Vagina (tissue), 2 donors: ENCODE data around the gene TNRC6B. TPM values are rescaled to one million over a fixed set of nuclear protein-coding genes. Genes with fewer than 3 reads are reported as not detected.
"Not testable (repeated sequence)": the region's sequence is repeated elsewhere in the genome, so short reads cannot be mapped to it uniquely, and the experiment has no call there.

Source experiments
- DNase-seq, 2 donors: peaks; one replicate each; pipeline ENCODE4 v3.0.0-alpha.2; 2017; ENCODE audit errors: extremely low spot score in 2 of 2
- H3K27ac ChIP-seq: fragments of 200-600 bp; sonication (generic); one replicate; pipeline ENCODE4 v1.5.1; 2019
- H3K27me3 ChIP-seq: fragments of 200-600 bp; sonication (generic); one replicate; pipeline ENCODE4 v1.5.1; 2019
- H3K36me3 ChIP-seq, 2 donors: fragments of 200-600 bp; sonication (generic); one replicate each; pipeline ENCODE4 v1.5.1; 2017 to 2019
- H3K4me1 ChIP-seq: fragments of 200-600 bp; sonication (generic); one replicate; pipeline ENCODE4 v1.5.1; 2019
- H3K4me3 ChIP-seq, 2 donors: fragments of 200-600 bp; sonication (generic); 1 replicate in 1 of 2; 2 replicates in 1 of 2; pipeline ENCODE4 v1.5.1; 2016 to 2019
- H3K9me3 ChIP-seq: fragments of 200-600 bp; sonication (generic); one replicate; pipeline ENCODE4 v1.5.1; 2019
- POLR2A ChIP-seq, 2 donors: fragments of 450-650 bp; IDR thresholded peaks; one replicate each; pipeline ENCODE4 v1.6.1; 2017; ENCODE audit warnings: antibody characterized with exemption in 2 of 2, mild to moderate bottlenecking in 2 of 2, moderate library complexity in 2 of 2
- POLR2AphosphoS5 ChIP-seq, 2 donors: sonication (generic); formaldehyde crosslinking; IDR thresholded peaks; one replicate each; pipeline ENCODE4 v1.9.0; 2017; ENCODE audit warnings: antibody characterized with exemption in 2 of 2, mild to moderate bottlenecking in 2 of 2, low read depth in 1 of 2; ENCODE audit not compliant: insufficient read depth in 1 of 2
- intact Hi-C: fragments of 100-400 bp; cut with DNase I; formaldehyde crosslinking; loops from one replicate; pipeline ENCODE4 v1.15.1; 2023
- total RNA-seq: library from RNA; depleted of rRNA; stranded (reverse); fragments of >200 nt; gene quantifications from one replicate; pipeline ENCODE4 v1.2.3, GENCODE V29; 2016
- TF ChIP-seq, protein P1 (sequence below), 3 experiments: fragments of 450-650 bp in 2 of 3; fragments of 200-600 bp in 1 of 3; sonication (generic) in 1 of 3; IDR thresholded peaks; one replicate each; pipeline ENCODE4 v1.5.1; 2017 to 2019; ENCODE audit warnings: antibody characterized with exemption in 3 of 3, mild to moderate bottlenecking in 2 of 3, moderate library complexity in 2 of 3

Gene TNRC6B
- total RNA-seq, 1 donor from 2014 or later: 32.7 TPM

DNA sequence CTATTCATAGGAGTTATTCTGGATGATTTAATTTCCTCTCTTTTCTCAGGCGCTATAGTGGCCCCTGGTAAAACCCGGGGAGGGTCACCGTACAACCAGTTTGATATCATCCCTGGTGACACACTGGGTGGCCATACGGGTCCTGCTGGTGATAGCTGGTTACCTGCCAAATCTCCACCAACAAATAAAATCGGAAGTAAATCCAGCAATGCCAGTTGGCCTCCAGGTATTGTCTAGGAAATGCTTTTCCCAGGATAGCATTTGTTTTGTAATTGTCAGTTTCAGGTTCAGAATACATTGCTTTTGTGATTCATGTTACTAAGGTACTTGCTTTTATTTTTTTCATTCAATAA, 133.0 kb downstream of the TNRC6B start:
- peak overlapping the region; percentile 51 for H3K27ac ChIP-seq
- H3K4me1 ChIP-seq: peaks cover 7% of the 10 kb centered on the region
- no peak for DNase-seq
- intact Hi-C loops: no loop called here
- no peak for TF ChIP-seq POLR2A (IDR thresholded peaks at IDR 0.05)
- TF ChIP-seq POLR2AphosphoS5 (IDR thresholded peaks at IDR 0.05; ENCODE audit: insufficient read depth in 1 of 2, low read depth in 1 of 2): no peak
- TF ChIP-seq, protein P1, sequence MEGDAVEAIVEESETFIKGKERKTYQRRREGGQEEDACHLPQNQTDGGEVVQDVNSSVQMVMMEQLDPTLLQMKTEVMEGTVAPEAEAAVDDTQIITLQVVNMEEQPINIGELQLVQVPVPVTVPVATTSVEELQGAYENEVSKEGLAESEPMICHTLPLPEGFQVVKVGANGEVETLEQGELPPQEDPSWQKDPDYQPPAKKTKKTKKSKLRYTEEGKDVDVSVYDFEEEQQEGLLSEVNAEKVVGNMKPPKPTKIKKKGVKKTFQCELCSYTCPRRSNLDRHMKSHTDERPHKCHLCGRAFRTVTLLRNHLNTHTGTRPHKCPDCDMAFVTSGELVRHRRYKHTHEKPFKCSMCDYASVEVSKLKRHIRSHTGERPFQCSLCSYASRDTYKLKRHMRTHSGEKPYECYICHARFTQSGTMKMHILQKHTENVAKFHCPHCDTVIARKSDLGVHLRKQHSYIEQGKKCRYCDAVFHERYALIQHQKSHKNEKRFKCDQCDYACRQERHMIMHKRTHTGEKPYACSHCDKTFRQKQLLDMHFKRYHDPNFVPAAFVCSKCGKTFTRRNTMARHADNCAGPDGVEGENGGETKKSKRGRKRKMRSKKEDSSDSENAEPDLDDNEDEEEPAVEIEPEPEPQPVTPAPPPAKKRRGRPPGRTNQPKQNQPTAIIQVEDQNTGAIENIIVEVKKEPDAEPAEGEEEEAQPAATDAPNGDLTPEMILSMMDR (IDR thresholded peaks at IDR 0.05): no peak
- no peaks in the 10 kb centered on the region for H3K9me3 ChIP-seq
- no peak overlapping the region for H3K4me3 ChIP-seq
- H3K27me3 ChIP-seq: no peaks in the 10 kb centered on the region
- H3K36me3 ChIP-seq: peaks cover 0 to 46% of the 10 kb centered on the region in 2 donors

DNA sequence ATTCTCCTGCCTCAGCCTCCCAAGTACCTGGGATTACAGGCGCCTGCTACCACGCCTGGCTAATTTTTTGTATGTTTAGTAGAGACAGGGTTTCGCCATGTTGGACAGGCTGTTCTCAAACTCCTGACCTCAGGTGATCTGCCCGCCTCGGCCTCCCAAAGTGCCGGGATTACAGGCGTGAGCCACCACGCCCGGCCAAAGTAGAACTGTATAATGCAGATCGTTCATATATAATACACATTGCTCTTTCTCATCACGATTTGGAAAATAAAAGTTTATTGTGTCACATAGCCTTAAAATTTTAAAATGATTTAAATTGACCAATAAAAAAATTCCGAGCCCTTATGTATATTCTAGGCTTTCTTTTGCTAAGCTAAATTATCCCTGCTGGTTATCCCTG, 133.9 kb downstream of the TNRC6B start:
- H3K4me1 ChIP-seq, intact Hi-C loops, H3K4me3 ChIP-seq, DNase-seq, H3K9me3 ChIP-seq, H3K27me3 ChIP-seq: not testable (repeated sequence)
- Histone ChIP-seq H3K36me3 (peaks cover 0 to 54% of the 10 kb centered on the region in 2 donors), H3K27ac (peak overlapping the region; percentile 30)

DNA sequence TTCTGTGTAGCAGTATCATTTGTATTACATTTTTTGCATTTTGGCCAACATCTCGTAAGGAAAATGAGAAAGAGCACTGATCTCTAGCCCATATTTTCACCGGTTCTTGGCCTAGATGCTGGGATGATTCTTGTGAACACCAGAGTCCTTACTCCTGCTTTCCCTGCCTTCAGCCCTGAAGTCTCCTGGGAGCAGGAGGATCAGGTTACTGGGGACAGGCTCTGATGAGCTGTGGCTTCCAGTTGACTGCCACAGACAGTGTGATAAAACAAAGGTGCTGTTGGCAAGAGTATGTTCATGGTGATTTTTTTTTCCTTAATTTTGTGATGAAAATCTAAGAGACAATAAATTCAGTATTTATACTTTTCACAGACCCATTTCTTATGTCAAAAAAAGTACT, 134.3 kb downstream of the TNRC6B start:
- no peaks in the 10 kb centered on the region for H3K9me3 ChIP-seq
- no peak for TF ChIP-seq POLR2A (IDR thresholded peaks at IDR 0.05)
- TF ChIP-seq, protein P1 (IDR thresholded peaks at IDR 0.05): no peak
- TF ChIP-seq POLR2AphosphoS5 (IDR thresholded peaks at IDR 0.05; ENCODE audit: insufficient read depth in 1 of 2, low read depth in 1 of 2): no peak
- intact Hi-C loops: no loop called here
- no peaks in the 10 kb centered on the region for H3K27me3 ChIP-seq
- H3K4me3 ChIP-seq: no peak overlapping the region
- peaks cover 0 to 58% of the 10 kb centered on the region in 2 donors for H3K36me3 ChIP-seq
- peaks cover 7% of the 10 kb centered on the region for H3K4me1 ChIP-seq
- DNase-seq: no peak
- H3K27ac ChIP-seq: peak overlapping the region; percentile 30

DNA sequence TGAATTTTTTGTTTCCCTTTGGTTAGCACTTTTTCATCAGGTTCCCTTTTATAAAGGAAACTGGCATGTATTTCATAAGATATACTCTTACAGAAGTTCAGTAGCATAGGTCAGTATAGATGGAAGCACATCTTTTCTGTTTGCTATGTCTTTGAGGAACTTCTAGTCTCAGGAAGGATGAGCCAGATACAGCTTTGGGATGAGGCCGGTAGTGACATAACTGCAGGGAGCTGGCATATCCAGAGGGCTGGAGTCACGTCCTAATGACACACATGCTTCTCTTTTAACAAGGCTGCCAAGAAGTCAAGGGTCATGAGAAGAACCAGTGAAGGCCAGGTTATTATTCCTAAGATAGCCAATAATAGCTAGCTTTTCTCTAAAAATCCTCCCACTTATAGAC, 135.3 kb downstream of the TNRC6B start:
- peaks cover 3 to 68% of the 10 kb centered on the region in 2 donors for H3K36me3 ChIP-seq
- no peak overlapping the region for H3K27ac ChIP-seq
- no peak overlapping the region for H3K4me3 ChIP-seq
- intact Hi-C loops: no loop called here
- no peaks in the 10 kb centered on the region for H3K27me3 ChIP-seq
- H3K9me3 ChIP-seq: no peaks in the 10 kb centered on the region
- peaks cover 7% of the 10 kb centered on the region for H3K4me1 ChIP-seq
- no peak for DNase-seq
- TF ChIP-seq, protein P1 (IDR thresholded peaks at IDR 0.05): no peak
- no peak for TF ChIP-seq POLR2A (IDR thresholded peaks at IDR 0.05)
- TF ChIP-seq POLR2AphosphoS5 (IDR thresholded peaks at IDR 0.05; ENCODE audit: insufficient read depth in 1 of 2, low read depth in 1 of 2): no peak

DNA sequence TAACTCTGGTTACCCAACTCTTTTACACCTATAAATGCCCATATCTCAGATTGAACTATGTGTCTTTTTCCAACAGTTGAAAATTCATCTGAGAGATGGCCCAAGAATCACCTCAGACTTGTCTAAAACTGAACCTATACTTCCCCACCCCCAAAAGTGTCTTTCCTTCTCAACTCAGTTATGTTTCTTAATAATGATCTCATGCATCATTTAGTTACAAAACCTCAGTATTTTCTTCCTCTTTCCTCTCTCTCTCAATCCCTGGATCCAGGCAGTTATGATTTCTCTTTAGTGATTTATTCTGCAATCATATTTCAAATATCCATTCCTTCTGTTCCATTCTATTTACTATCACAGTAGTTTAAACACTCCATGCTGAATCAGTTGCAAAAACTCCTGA, 136.3 kb downstream of the TNRC6B start:
- Histone ChIP-seq H3K27ac (no peak overlapping the region), H3K36me3 (peaks cover 3 to 72% of the 10 kb centered on the region in 2 donors), H3K4me1 (peaks cover 7% of the 10 kb centered on the region), H3K4me3 (no peak overlapping the region), H3K27me3 (no peaks in the 10 kb centered on the region), H3K9me3 (no peaks in the 10 kb centered on the region)
- intact Hi-C loops: no loop called here
- TF ChIP-seq, protein P1 (IDR thresholded peaks at IDR 0.05): no peak
- TF ChIP-seq POLR2AphosphoS5 (IDR thresholded peaks at IDR 0.05; ENCODE audit: insufficient read depth in 1 of 2, low read depth in 1 of 2) (no peak), POLR2A (IDR thresholded peaks at IDR 0.05) (no peak)
- DNase-seq: no peak

DNA sequence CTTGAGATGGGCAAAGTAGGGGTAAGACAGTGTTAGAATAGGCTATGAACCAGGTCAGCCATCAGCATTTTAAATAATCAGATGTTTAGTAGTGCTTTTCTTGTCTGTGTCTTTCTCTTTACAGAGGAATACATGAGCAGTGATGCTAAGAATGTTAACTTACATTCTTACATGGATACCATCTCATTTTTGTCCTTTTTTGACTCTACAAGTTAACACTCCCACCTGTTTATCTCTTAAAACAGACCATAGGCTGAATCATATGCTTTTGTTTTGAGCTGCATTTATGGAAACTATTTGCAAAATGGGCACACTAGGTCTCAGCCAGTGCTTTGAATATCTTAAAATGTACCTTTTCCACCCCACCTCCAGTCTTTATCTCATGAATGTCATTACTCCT, 143.0 kb downstream of the TNRC6B start:
- TF ChIP-seq POLR2A (IDR thresholded peaks at IDR 0.05): no peak
- no peak for TF ChIP-seq POLR2AphosphoS5 (IDR thresholded peaks at IDR 0.05; ENCODE audit: insufficient read depth in 1 of 2, low read depth in 1 of 2)
- TF ChIP-seq, protein P1 (IDR thresholded peaks at IDR 0.05): no peak
- Histone ChIP-seq H3K27ac (no peak overlapping the region), H3K4me3 (no peak overlapping the region), H3K36me3 (peaks cover 3 to 66% of the 10 kb centered on the region in 2 donors), H3K4me1 (no peaks in the 10 kb centered on the region), H3K9me3 (no peaks in the 10 kb centered on the region), H3K27me3 (no peaks in the 10 kb centered on the region)
- intact Hi-C loops: no loop called here
- DNase-seq: no peak
